ENCODE results near the gene CTDSPL2.
"Not testable (repeated sequence)": the region's sequence is repeated elsewhere in the genome, so short reads cannot be mapped to it uniquely, and the experiment has no call there.

Gene CTDSPL2

DNA sequence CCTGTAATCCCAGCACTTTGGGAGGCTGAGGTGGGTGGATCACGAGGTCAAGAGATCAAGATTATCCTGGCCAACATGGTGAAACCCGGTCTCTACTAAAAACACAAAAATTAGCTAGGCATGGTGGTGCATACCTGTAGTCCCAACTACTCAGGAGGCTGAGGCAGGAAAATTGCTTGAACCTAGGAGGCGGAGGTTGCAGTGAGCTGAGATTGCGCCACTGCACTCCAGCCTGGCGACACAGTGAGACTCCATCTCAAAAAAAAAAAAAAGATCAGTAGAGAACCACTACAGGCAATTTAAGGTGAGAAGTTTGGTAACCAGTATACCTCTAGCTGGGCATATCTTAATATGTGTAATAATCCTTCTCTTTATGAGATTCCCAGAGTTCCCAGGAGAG, 117.3 kb downstream of the CTDSPL2 start:
- not testable (repeated sequence) for DNase-seq

DNA sequence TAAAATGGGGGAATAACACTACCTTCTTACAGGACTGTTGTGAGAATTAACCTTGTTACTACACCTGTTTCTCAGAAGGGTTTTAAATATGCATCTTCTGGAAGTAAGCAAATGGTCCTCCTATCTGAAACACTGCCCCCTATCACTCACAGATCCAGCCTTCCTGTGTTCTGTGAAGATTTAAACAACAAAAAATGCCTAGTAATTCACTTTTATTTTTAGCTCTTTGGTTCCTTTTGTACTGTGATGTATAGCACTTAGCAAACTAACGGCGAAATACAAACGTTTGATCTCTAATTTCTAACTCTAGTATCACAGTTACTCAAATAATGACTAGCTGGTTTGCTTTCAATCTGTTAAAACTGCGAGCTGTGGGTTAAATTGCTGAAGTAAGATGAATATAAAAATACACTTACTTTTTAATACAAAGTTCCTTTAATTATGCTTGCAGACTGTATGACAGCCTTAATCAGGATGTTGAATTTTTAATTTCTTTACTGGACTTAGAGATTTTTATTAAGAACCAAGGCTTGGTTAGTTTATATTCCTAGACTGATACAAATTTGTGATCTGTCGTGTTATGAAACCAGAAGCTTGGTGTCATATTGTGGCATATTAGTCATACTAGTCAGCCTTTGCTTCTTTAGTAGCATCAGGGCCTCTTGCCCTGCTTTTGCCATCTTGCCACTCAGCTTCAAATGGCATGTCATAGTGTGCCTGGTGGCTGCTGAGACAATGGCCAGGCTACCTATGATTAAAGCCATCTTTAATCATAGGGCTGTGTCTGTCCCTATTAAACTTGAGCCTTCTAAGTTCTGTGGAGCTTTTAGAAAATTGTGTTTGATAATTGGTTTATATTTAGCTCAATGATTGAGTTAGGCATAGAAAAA, 118.7 kb downstream of the CTDSPL2 start:
- peak; percentile 66 for DNase-seq

GRCh38 chr15:44549152-44549551, 121.7 kb downstream of the CTDSPL2 start:
- DNase-seq, result not testable (repeated sequence)

- DNase-seq, result no peak
These were observed 122.8 kb downstream of the CTDSPL2 start for GRCh38 chr15:44550256-44550655.

GRCh38 chr15:44550734-44551133, 123.3 kb downstream of the CTDSPL2 start:
- no peak for DNase-seq

- no peak for DNase-seq
These were observed 127.7 kb downstream of the CTDSPL2 start for GRCh38 chr15:44554934-44555723.

DNA sequence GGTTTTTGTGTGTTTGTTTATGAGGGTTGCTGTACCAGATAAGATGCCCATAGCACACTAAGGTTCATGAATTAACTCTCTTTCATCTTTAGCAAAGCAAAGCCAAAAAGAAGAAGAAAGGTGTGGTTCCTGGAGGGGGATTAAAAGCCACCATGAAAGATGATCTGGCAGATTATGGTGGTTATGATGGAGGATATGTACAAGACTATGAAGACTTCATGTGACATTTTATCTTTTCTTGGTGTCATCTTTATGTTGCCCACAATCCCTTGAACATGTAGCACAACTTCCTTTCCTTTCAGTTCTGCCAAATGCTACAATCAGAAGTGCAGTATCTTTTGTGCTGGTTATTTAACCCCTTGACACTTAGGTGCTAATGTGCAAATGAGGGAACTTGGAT, 133.5 kb downstream of the CTDSPL2 start:
- not testable (repeated sequence) for DNase-seq

- DNase-seq, result no peak
These were observed 138.1 kb downstream of the CTDSPL2 start for GRCh38 chr15:44565387-44566154.

DNA sequence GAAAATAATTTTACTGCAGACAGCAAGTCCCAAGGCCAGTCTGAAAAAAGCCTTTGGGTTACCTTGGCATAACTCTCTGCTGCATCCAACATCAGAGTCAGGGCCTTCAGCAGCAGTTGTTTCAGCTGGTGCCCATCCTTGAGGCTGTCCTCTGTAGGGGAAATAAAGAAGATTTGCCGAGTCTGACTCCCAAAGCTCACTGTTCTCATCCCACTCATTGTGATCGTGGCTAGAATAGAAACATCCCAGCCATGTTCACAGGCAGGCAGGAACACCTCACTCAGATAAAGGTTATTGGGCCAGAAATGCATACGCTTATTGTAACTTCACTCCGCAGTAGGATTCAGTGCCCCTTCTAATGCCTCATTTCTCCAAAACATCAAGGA, 138.7 kb downstream of the CTDSPL2 start:
- DNase-seq, result no peak

DNA sequence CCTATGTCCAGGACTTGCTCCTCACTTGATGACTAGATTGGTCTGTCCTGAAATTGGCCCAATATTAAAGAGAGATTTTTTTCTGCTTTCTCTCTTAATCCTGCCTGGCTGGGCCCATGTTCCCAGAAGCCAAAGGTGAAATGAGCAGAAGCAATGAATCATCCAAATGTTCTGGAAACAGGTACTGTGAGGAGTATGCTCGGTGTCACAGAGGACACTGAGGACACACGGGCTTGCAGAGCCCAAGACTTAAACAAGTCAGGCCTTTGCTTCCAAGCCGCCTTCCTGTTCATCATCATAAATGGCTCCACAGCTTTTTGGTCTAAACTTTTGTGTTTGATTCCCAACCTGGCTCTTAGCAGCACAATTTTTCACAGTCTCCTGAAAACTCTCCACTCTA, 140.9 kb downstream of the CTDSPL2 start:
- DNase-seq, result no peak

DNA sequence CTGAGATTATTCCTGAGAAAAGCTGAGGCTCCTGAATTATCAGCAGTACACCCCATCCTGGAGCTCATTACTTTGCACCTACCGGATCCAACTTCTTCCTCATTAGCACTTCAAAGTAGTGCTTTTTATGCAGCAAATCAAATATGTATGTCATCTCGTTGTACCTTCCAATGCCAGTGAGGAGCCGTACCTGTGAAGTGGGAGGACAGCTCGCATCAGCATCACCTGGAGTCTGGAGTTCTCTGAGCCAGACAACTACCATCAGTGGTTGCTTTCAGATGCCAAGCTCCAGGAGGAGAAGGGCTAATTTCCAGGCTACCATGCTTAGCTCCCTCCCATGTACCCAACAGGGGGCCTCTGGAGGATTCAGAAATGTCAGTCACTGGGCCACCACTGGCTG, 141.9 kb downstream of the CTDSPL2 start:
- no peak for DNase-seq

- DNase-seq, result no peak
These were observed 142.9 kb downstream of the CTDSPL2 start for GRCh38 chr15:44570361-44570760.

GRCh38 chr15:44573386-44573785, 146.0 kb downstream of the CTDSPL2 start:
- DNase-seq, result no peak

DNA sequence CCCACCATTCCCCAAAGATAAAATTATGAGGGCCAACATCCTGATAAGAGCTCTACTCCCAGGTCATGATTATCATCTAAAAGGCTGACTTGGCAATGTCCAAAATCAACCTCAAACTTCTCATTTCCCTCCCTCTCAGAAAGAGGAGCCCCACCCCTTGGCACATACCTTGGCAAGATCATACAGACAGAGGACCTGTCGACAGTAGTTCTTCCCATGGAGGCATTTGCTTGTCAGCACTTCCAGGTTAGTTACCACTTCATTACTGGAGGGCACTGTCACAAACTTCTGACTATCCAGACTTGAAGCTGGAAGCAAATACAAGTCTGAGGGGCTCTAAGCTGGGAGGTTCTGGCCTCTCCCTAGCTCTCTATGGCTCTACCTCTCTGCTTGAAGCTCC, 147.3 kb downstream of the CTDSPL2 start:
- DNase-seq, result no peak

Data from activated CD4-positive, alpha-beta T cell treated with anti-CD3 and anti-CD28 coated beads for 48 hours (primary cell).